Gastrocnemius medialis (tissue), 4 donors: ENCODE results near the gene ADGRV1.

ENCODE experiments used
- POLR2A ChIP-seq, 2 donors: fragments of 450-650 bp; IDR thresholded peaks; one replicate each; pipeline ENCODE4 v1.6.1; 2017; ENCODE audit warnings: antibody characterized with exemption in 2 of 2, mild to moderate bottlenecking in 2 of 2, moderate library complexity in 2 of 2
- TF ChIP-seq, protein P1 (sequence below), 5 experiments: fragments of 450-650 bp in 3 of 5; fragments of 200-600 bp in 2 of 5; sonication (generic) in 2 of 5; IDR thresholded peaks in 4 of 5; conservative IDR thresholded peaks in 1 of 5; 1 replicate in 4 of 5; 2 replicates in 1 of 5; pipeline ENCODE4 v1.5.1; 2016 to 2019; ENCODE audit warnings: antibody characterized with exemption in 5 of 5, mild to moderate bottlenecking in 3 of 5, moderate library complexity in 3 of 5

- TF ChIP-seq, protein P1, sequence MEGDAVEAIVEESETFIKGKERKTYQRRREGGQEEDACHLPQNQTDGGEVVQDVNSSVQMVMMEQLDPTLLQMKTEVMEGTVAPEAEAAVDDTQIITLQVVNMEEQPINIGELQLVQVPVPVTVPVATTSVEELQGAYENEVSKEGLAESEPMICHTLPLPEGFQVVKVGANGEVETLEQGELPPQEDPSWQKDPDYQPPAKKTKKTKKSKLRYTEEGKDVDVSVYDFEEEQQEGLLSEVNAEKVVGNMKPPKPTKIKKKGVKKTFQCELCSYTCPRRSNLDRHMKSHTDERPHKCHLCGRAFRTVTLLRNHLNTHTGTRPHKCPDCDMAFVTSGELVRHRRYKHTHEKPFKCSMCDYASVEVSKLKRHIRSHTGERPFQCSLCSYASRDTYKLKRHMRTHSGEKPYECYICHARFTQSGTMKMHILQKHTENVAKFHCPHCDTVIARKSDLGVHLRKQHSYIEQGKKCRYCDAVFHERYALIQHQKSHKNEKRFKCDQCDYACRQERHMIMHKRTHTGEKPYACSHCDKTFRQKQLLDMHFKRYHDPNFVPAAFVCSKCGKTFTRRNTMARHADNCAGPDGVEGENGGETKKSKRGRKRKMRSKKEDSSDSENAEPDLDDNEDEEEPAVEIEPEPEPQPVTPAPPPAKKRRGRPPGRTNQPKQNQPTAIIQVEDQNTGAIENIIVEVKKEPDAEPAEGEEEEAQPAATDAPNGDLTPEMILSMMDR (IDR thresholded peaks at IDR 0.05 in 4 of 5, conservative IDR thresholded peaks at IDR 0.05 in 1 of 5): no peak
- TF ChIP-seq POLR2A (IDR thresholded peaks at IDR 0.05): no peak
Measured at GRCh38 chr5:91180506-91180905, 621.9 kb downstream of the ADGRV1 start.
